ENCODE data around the gene HOXA1. TPM values are rescaled to one million over a fixed set of nuclear protein-coding genes. Genes with fewer than 3 reads are reported as not detected.

HOXA1 gene
- total and polyA plus RNA-seq, 4 donors, result 0.06 to 0.37 (median 0.32) TPM

GRCh38 chr7:27110186-27111031 lies 14.6 kb upstream of the HOXA1 start:
- peak overlapping the region in 1 of 2 donors; percentile 96 for H3K9ac ChIP-seq (ENCODE audit: insufficient read depth in 1 of 2, low read length in 2 of 2)
- 56 to 79% methylated on average over 57 to 66 of the region's 66 CpGs for WGBS, 2 donors
- H3K27ac ChIP-seq (ENCODE audit: low read depth in 1 of 2, low read length in 1 of 2), result peak overlapping the region in 1 of 2 donors; percentile 81
- H3K4me3 ChIP-seq, result no peak overlapping the region
- no peak for ATAC-seq (ENCODE audit: insufficient read depth, low FRiP score)
- no peaks in the 10 kb centered on the region for H3K9me3 ChIP-seq (ENCODE audit: control insufficient read depth in 4 of 4, insufficient read depth in 3 of 4, low read length in 3 of 4)
- H3K4me1 ChIP-seq (ENCODE audit: control insufficient read depth in 5 of 5, insufficient read depth in 5 of 5, low read length in 5 of 5), result peaks cover 0 to 50% (median 18%) of the 10 kb centered on the region in 5 donors
- TF ChIP-seq CTCF (IDR thresholded peaks at IDR 0.05; ENCODE audit: control extremely low read depth, extremely low read depth), result no peak
- peak; percentile 90 to 94 (median 91) for DNase-seq
- peaks cover 0 to 58% (median 3%) of the 10 kb centered on the region in 3 donors for H3K27me3 ChIP-seq (ENCODE audit: control insufficient read depth in 3 of 3, insufficient read depth in 3 of 3, low read length in 2 of 3)
- peaks cover 0 to 36% (median 8%) of the 10 kb centered on the region in 4 donors for H3K36me3 ChIP-seq (ENCODE audit: control insufficient read depth in 4 of 4, insufficient read depth in 4 of 4, low read length in 4 of 4)

GRCh38 chr7:27109466-27110185 lies 13.8 kb upstream of the HOXA1 start:
- DNase-seq, result peak in 1 of 3 donors; percentile 70
- peaks cover 0 to 32% (median 8%) of the 10 kb centered on the region in 4 donors for H3K36me3 ChIP-seq (ENCODE audit: control insufficient read depth in 4 of 4, insufficient read depth in 4 of 4, low read length in 4 of 4)
- H3K9me3 ChIP-seq (ENCODE audit: control insufficient read depth in 4 of 4, insufficient read depth in 3 of 4, low read length in 3 of 4), result no peaks in the 10 kb centered on the region
- ATAC-seq (ENCODE audit: insufficient read depth, low FRiP score), result no peak
- H3K9ac ChIP-seq (ENCODE audit: insufficient read depth in 1 of 2, low read length in 2 of 2), result peak overlapping the region; percentile 43 to 96
- H3K4me1 ChIP-seq (ENCODE audit: control insufficient read depth in 5 of 5, insufficient read depth in 5 of 5, low read length in 5 of 5), result peaks cover 0 to 58% (median 18%) of the 10 kb centered on the region in 5 donors
- H3K27me3 ChIP-seq (ENCODE audit: control insufficient read depth in 3 of 3, insufficient read depth in 3 of 3, low read length in 2 of 3), result peaks cover 0 to 54% (median 3%) of the 10 kb centered on the region in 3 donors
- TF ChIP-seq CTCF (IDR thresholded peaks at IDR 0.05; ENCODE audit: control extremely low read depth, extremely low read depth), result no peak
- H3K27ac ChIP-seq (ENCODE audit: low read depth in 1 of 2, low read length in 1 of 2), result peak overlapping the region in 1 of 2 donors; percentile 91
- no peak overlapping the region for H3K4me3 ChIP-seq
- WGBS, 2 donors, result 81 to 85% methylated on average over 4 of the region's 4 CpGs

GRCh38 chr7:27108390-27109127 lies 12.8 kb upstream of the HOXA1 start:
- TF ChIP-seq CTCF (IDR thresholded peaks at IDR 0.05; ENCODE audit: control extremely low read depth, extremely low read depth), result no peak
- H3K4me3 ChIP-seq, result no peak overlapping the region
- WGBS, 2 donors, result 36 to 57% methylated on average over 41 of the region's 41 CpGs

More at GRCh38 chr7:27108390-27109127, 12.8 kb upstream of the HOXA1 start:
- H3K27ac ChIP-seq (ENCODE audit: low read depth in 1 of 2, low read length in 1 of 2), result peak overlapping the region in 1 of 2 donors; percentile 91
- ATAC-seq (ENCODE audit: insufficient read depth, low FRiP score) (no peak), DNase-seq (peak; percentile 82 to 89 (median 85))
- H3K9ac ChIP-seq (ENCODE audit: insufficient read depth in 1 of 2, low read length in 2 of 2), result peak overlapping the region; percentile 43 to 96
- H3K4me1 ChIP-seq (ENCODE audit: control insufficient read depth in 5 of 5, insufficient read depth in 5 of 5, low read length in 5 of 5), result peaks cover 0 to 68% (median 18%) of the 10 kb centered on the region in 5 donors
- peaks cover 0 to 62% (median 3%) of the 10 kb centered on the region in 3 donors for H3K27me3 ChIP-seq (ENCODE audit: control insufficient read depth in 3 of 3, insufficient read depth in 3 of 3, low read length in 2 of 3)
- H3K9me3 ChIP-seq (ENCODE audit: control insufficient read depth in 4 of 4, insufficient read depth in 3 of 4, low read length in 3 of 4), result no peaks in the 10 kb centered on the region
- H3K36me3 ChIP-seq (ENCODE audit: control insufficient read depth in 4 of 4, insufficient read depth in 4 of 4, low read length in 4 of 4), result peaks cover 0 to 32% (median 8%) of the 10 kb centered on the region in 4 donors

All from lung (tissue), 12 donors.